Measurements from ENCODE around the gene SRGAP1.

Gene SRGAP1

DNA sequence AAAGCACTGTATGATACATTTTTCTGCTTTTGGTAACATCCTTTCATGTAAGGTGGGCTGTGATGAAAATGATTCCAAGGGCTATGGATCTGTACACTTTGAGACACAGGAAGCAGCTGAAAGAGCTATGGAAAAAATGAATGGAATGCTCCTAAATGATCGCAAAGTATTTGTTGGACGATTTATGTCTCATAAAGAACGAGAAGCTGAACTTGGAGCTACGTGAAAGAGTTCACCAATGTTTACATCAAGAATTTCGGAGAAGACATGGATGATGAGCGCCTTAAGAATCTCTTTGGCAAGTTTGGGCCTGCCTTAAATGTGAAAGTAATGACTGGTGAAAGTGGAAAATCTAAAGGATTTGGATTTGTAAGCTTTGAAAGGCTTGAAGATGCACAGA lies 22.1 kb upstream of the SRGAP1 start:
- Histone ChIP-seq H3K79me2 (ENCODE audit: low read length) (no peaks in the 10 kb centered on the region), H3K4me2 (ENCODE audit: low read depth, low read length) (no peak overlapping the region), H3K27ac (ENCODE audit: low read length) (no peak overlapping the region), H3K36me3 (replicated peaks; ENCODE audit: insufficient read depth, low read length) (no peaks in the 10 kb centered on the region), H3K4me1 (ENCODE audit: low read length) (peaks cover 4% of the 10 kb centered on the region; the same call in 1 of the 2 replicates), H4K20me1 (ENCODE audit: insufficient read depth, low read length) (no peaks in the 10 kb centered on the region), H3K9me3 (replicated peaks; ENCODE audit: insufficient read depth, low read length) (no peaks in the 10 kb centered on the region), H2AFZ (ENCODE audit: low read length) (no peak overlapping the region), H3F3A (ENCODE audit: insufficient read depth, low read length) (no peaks in the 10 kb centered on the region), H3K9ac (ENCODE audit: low read length) (no peak overlapping the region), H3K27me3 (replicated peaks; ENCODE audit: insufficient read depth, low read length) (no peaks in the 10 kb centered on the region), H3K9me2 (replicated peaks; ENCODE audit: insufficient read depth, low read length) (no peaks in the 10 kb centered on the region), H3K4me3 (ENCODE audit: low read length) (no peak overlapping the region)
- DNase-seq = no peak
- TF ChIP-seq EZH2 (optimal IDR thresholded peaks at IDR 0.05; ENCODE audit: low read depth, low read length) (no peak), EZH2phosphoT487 (IDR thresholded peaks at IDR 0.05; ENCODE audit: low read length) (no peak)
- TF ChIP-seq, protein P1, sequence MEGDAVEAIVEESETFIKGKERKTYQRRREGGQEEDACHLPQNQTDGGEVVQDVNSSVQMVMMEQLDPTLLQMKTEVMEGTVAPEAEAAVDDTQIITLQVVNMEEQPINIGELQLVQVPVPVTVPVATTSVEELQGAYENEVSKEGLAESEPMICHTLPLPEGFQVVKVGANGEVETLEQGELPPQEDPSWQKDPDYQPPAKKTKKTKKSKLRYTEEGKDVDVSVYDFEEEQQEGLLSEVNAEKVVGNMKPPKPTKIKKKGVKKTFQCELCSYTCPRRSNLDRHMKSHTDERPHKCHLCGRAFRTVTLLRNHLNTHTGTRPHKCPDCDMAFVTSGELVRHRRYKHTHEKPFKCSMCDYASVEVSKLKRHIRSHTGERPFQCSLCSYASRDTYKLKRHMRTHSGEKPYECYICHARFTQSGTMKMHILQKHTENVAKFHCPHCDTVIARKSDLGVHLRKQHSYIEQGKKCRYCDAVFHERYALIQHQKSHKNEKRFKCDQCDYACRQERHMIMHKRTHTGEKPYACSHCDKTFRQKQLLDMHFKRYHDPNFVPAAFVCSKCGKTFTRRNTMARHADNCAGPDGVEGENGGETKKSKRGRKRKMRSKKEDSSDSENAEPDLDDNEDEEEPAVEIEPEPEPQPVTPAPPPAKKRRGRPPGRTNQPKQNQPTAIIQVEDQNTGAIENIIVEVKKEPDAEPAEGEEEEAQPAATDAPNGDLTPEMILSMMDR (IDR thresholded peaks at IDR 0.05; ENCODE audit: low read length) = no peak

DNA sequence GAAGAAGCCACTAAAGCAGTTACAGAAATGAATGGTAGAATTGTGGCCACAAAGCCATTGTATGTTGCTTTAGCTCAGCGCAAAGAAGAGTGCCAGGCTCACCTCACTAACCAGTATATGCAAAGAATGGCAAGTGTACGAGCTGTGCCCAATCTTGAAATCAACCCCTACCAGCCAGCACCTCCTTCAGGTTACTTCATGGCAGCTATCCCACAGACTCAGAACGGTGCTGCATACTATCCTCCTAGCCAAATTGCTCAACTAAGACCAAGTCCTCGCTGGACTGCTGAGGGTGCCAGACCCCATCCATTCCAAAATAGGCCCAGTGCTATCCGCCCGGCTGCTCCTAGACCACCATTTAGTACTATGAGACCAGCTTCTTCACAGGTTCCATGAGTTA lies 21.5 kb upstream of the SRGAP1 start:
- no peak overlapping the region for H3K4me3 ChIP-seq (ENCODE audit: low read length)
- H3K36me3 ChIP-seq (replicated peaks; ENCODE audit: insufficient read depth, low read length) = no peaks in the 10 kb centered on the region
- no peak overlapping the region for H3K4me2 ChIP-seq (ENCODE audit: low read depth, low read length)
- H3F3A ChIP-seq (ENCODE audit: insufficient read depth, low read length) = no peaks in the 10 kb centered on the region
- no peaks in the 10 kb centered on the region for H3K79me2 ChIP-seq (ENCODE audit: low read length)
- no peak overlapping the region for H3K27ac ChIP-seq (ENCODE audit: low read length)
- H2AFZ ChIP-seq (ENCODE audit: low read length) = no peak overlapping the region
- no peaks in the 10 kb centered on the region for H3K9me3 ChIP-seq (replicated peaks; ENCODE audit: insufficient read depth, low read length)
- H3K9me2 ChIP-seq (replicated peaks; ENCODE audit: insufficient read depth, low read length) = no peaks in the 10 kb centered on the region
- no peak for DNase-seq
- TF ChIP-seq EZH2phosphoT487 (IDR thresholded peaks at IDR 0.05; ENCODE audit: low read length) (no peak), EZH2 (optimal IDR thresholded peaks at IDR 0.05; ENCODE audit: low read depth, low read length) (no peak)
- TF ChIP-seq, protein P1 (IDR thresholded peaks at IDR 0.05; ENCODE audit: low read length) = no peak
- H4K20me1 ChIP-seq (ENCODE audit: insufficient read depth, low read length) = no peaks in the 10 kb centered on the region
- no peak overlapping the region for H3K9ac ChIP-seq (ENCODE audit: low read length)
- peaks cover 4% of the 10 kb centered on the region; the same call in 1 of the 2 replicates for H3K4me1 ChIP-seq (ENCODE audit: low read length)
- no peaks in the 10 kb centered on the region for H3K27me3 ChIP-seq (replicated peaks; ENCODE audit: insufficient read depth, low read length)

DNA sequence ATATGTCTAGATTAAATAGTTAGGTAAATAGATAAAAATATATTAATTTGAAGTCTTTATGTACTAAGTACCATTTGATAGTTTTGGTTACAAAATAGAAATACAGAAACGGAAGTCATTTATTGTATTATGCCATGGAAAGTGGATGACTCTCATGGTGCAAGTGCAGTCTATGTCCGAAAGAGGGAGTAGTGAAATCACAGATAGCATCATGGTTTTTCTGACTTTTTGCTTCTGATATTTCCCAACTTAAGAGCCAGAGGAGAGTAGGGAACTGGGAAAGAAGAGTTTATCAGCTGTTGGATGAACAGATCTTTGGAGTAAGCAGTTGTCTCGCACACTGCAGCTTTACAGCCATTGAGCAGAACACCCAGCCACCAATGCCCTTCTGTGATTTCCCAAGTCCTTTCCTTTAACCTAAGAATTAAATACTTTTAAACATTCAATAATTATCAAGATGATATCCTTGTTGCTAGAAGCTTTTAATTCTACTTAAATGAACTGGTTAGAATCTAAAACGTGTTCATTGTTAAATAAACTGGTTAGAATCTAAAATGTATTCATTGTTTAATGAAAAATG lies 18.4 kb upstream of the SRGAP1 start:
- H3K4me3 ChIP-seq (ENCODE audit: low read length) = no peak overlapping the region
- no peaks in the 10 kb centered on the region for H3K9me3 ChIP-seq (replicated peaks; ENCODE audit: insufficient read depth, low read length)
- no peaks in the 10 kb centered on the region for H3K79me2 ChIP-seq (ENCODE audit: low read length)
- peak; percentile 49 for DNase-seq
- no peaks in the 10 kb centered on the region for H3K36me3 ChIP-seq (replicated peaks; ENCODE audit: insufficient read depth, low read length)
- no peaks in the 10 kb centered on the region for H3K9me2 ChIP-seq (replicated peaks; ENCODE audit: insufficient read depth, low read length)
- TF ChIP-seq, protein P1 (IDR thresholded peaks at IDR 0.05; ENCODE audit: low read length) = peak; percentile 81
- no peak for TF ChIP-seq EZH2phosphoT487 (IDR thresholded peaks at IDR 0.05; ENCODE audit: low read length)
- H3K9ac ChIP-seq (ENCODE audit: low read length) = no peak overlapping the region
- peaks cover 4% of the 10 kb centered on the region; the same call in 1 of the 2 replicates for H3K4me1 ChIP-seq (ENCODE audit: low read length)
- no peaks in the 10 kb centered on the region for H4K20me1 ChIP-seq (ENCODE audit: insufficient read depth, low read length)
- no peak overlapping the region for H2AFZ ChIP-seq (ENCODE audit: low read length)
- no peaks in the 10 kb centered on the region for H3F3A ChIP-seq (ENCODE audit: insufficient read depth, low read length)
- H3K4me2 ChIP-seq (ENCODE audit: low read depth, low read length) = no peak overlapping the region
- no peaks in the 10 kb centered on the region for H3K27me3 ChIP-seq (replicated peaks; ENCODE audit: insufficient read depth, low read length)
- no peak overlapping the region for H3K27ac ChIP-seq (ENCODE audit: low read length)
